HUES6 (cell line): ENCODE data around the gene PCBP3.

Experiments used
- H3K27ac ChIP-seq: 2 replicates; pipeline ENCODE4 v1.7.0; 2013; ENCODE audit warnings: low read depth, mild to moderate bottlenecking, low read length, inconsistent platforms
- H3K27me3 ChIP-seq: 2 replicates; pipeline ENCODE4 v1.6.1; 2013; ENCODE audit warnings: low read length; ENCODE audit not compliant: control insufficient read depth, insufficient read depth
- H3K36me3 ChIP-seq: 2 replicates; pipeline ENCODE4 v1.6.1; 2013; ENCODE audit warnings: low read length; ENCODE audit not compliant: control insufficient read depth, insufficient read depth
- H3K4me1 ChIP-seq: 2 replicates; pipeline ENCODE4 v1.6.1; 2013; ENCODE audit warnings: low read length; ENCODE audit not compliant: control insufficient read depth, insufficient read depth
- H3K4me3 ChIP-seq: 2 replicates; pipeline ENCODE4 v1.5.1; 2013; ENCODE audit warnings: low read depth, low read length
- H3K9ac ChIP-seq: one replicate; pipeline ENCODE4 v1.6.1; 2013; ENCODE audit warnings: mild to moderate bottlenecking, low read length
- H3K9me3 ChIP-seq: 2 replicates; pipeline ENCODE4 v1.6.1; 2013; ENCODE audit warnings: low read depth, low read length; ENCODE audit not compliant: control insufficient read depth, insufficient read depth

PCBP3 gene

GRCh38 chr21:45990049-45990711 lies 346.7 kb downstream of the PCBP3 start:
- H3K27me3 ChIP-seq = no peaks in the 10 kb centered on the region
- no peaks in the 10 kb centered on the region for H3K4me1 ChIP-seq
- H3K9ac ChIP-seq = no peak overlapping the region
- H3K36me3 ChIP-seq = peaks cover 88% of the 10 kb centered on the region
- no peaks in the 10 kb centered on the region for H3K9me3 ChIP-seq
- H3K27ac ChIP-seq = no peak overlapping the region
- no peak overlapping the region for H3K4me3 ChIP-seq

- no peaks in the 10 kb centered on the region for H3K4me1 ChIP-seq
- H3K36me3 ChIP-seq = peaks cover 83% of the 10 kb centered on the region
- H3K27me3 ChIP-seq = no peaks in the 10 kb centered on the region
- H3K9me3 ChIP-seq = no peaks in the 10 kb centered on the region
- no peak overlapping the region for H3K27ac ChIP-seq
- no peak overlapping the region for H3K9ac ChIP-seq
- no peak overlapping the region for H3K4me3 ChIP-seq
Observed at GRCh38 chr21:45990741-45991605, 347.4 kb downstream of the PCBP3 start.

GRCh38 chr21:45991606-45992300 lies 348.2 kb downstream of the PCBP3 start:
- H3K27me3 ChIP-seq = no peaks in the 10 kb centered on the region
- H3K27ac ChIP-seq = no peak overlapping the region
- no peak overlapping the region for H3K9ac ChIP-seq
- no peaks in the 10 kb centered on the region for H3K9me3 ChIP-seq
- H3K36me3 ChIP-seq = peaks cover 83% of the 10 kb centered on the region
- H3K4me1 ChIP-seq = no peaks in the 10 kb centered on the region
- no peak overlapping the region for H3K4me3 ChIP-seq
